ENCODE measurements around the gene ADAM12. TPM values are rescaled to one million over a fixed set of nuclear protein-coding genes. Genes with fewer than 3 reads are reported as not detected.

Gene ADAM12, protein sequence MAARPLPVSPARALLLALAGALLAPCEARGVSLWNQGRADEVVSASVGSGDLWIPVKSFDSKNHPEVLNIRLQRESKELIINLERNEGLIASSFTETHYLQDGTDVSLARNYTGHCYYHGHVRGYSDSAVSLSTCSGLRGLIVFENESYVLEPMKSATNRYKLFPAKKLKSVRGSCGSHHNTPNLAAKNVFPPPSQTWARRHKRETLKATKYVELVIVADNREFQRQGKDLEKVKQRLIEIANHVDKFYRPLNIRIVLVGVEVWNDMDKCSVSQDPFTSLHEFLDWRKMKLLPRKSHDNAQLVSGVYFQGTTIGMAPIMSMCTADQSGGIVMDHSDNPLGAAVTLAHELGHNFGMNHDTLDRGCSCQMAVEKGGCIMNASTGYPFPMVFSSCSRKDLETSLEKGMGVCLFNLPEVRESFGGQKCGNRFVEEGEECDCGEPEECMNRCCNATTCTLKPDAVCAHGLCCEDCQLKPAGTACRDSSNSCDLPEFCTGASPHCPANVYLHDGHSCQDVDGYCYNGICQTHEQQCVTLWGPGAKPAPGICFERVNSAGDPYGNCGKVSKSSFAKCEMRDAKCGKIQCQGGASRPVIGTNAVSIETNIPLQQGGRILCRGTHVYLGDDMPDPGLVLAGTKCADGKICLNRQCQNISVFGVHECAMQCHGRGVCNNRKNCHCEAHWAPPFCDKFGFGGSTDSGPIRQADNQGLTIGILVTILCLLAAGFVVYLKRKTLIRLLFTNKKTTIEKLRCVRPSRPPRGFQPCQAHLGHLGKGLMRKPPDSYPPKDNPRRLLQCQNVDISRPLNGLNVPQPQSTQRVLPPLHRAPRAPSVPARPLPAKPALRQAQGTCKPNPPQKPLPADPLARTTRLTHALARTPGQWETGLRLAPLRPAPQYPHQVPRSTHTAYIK
- 10 to 100 TPM; 13.8 to 31.7 (median 20.1) TPM for polyA plus RNA-seq (ENCODE audit: insufficient read length in 10 of 10)
- long read RNA-seq, donor 1, result 0 reads
- long read RNA-seq, donor 2, result 0 reads
- long read RNA-seq, donor 3, result 0 reads
- long read RNA-seq, donor 4, result 0 reads
- long read RNA-seq, donor 5, partial matches to known transcripts, result 0 of 1 reads
- long read RNA-seq, donor 5, other reads (novel, unspliced or antisense), result 0 of 1 reads
- long read RNA-seq, donor 6, partial matches to known transcripts, result 5 of 5 reads
- long read RNA-seq, donor 6, other reads (novel, unspliced or antisense), result 0 of 5 reads
- long read RNA-seq, donor 7, result 0 reads
- long read RNA-seq, donor 8, result 0 reads
- long read RNA-seq, donor 9, result 0 reads

DNA sequence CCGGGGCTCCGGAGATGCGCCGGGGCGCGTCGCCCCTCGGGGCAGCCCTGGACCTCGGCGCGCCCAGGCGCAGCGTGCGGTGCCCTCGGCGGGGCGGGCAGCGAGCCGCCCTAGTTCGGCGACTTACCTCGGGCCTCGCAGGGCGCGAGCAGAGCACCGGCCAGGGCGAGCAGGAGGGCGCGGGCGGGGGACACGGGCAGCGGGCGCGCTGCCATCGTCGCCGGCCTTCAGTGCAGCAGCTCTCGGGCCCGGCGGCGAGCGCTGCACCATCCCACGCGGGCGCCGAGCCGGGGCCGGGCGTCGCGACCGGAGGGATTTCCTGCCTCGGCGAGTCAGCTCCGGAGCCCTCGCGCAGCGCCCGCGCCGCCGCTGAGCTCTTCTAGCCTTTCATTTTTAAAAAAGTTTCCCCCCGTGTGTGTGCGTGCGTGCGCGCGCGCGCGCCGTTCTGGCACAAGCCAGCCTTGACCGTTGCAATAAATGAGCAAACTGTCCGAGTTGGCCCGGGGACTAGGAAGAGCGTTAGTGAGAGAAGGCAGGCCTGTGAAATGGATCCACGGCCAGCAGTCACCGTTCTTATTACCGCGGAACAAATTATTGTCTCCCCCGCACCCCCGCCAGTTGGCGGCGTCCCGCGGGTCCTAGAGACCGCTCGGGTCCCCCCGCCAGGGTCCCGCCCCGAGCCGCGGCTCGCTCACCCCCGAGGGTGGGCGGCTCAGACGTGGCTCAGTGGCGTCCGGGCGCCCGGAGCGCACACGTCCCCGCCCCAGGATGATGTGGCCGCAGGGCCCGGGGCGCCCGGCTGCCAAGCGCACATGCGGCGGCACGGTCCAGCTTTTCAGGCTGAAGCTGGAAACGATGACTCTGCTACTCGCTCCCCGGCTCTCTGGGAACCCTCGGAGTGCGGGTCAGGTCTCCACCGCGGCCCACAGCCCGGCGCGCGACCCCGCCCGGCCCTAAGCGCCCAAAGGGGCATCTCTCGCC is at the start of gene ADAM12:
Gene ADAM12 (minus strand): TSS at position 547 of the 981 bp plus-strand sequence. CDS start 332 bp downstream, at position 215.
- DNase-seq, result peak in 2 of 3 donors; percentile 80 to 91

DNA sequence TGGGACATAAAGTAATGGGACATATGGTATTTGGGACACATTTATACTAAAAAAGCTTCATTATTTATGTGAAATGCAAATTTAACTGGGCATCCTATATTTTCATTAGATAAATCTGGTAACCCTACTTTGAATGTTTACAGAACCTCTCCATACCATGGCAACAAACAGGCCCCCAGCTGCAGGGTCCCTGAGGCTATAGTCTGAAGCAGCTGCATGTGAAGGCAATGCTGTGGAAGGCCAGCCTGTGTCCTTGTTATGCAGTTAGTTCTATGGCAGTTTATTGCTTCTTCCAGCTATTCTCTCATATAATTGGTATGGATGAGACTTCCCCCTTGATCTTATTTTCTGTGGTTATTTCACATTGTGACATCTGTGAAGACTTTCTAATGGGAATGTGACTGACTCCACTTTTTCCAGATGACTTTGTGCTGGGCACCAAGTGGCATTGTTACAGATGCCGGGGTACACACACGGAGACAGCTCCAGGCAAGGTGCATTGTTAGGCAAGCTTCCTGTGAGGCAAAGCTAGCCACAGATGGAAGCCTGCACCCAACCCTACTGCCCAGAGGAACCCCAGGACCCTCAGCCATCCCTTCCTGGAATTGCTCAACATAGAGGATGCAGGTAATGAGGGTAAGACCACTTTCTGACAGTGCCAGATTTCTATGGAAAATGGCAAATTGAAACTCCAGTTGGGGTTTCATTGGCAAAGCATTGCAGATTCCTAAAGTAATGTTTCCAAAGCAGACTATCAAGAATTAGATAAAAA is 49.5 kb upstream of the ADAM12 start:
- DNase-seq, result peak in 1 of 3 donors; percentile 61

DNA sequence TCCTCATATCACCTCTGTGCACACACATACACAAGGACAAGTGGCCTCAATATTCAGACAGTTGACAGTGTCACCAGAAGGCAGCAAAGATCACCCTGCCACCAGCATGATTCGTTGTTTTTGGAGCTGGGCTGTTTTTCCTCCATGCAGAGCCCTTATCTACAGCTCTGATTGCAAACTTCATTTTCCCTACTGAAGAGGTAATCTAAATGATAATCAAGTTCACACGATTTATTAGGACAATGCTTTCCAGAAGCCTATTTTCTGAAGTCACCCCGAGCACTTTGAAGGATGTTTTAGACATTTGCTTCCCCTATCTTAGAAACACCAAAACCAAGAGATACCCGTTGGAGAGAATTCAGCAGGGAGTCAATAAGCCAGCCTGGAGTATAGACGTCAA is 46.0 kb upstream of the ADAM12 start:
- DNase-seq, result no peak

GRCh38 chr10:126433351-126433750 is 45.1 kb upstream of the ADAM12 start:
- no peak for DNase-seq

DNA sequence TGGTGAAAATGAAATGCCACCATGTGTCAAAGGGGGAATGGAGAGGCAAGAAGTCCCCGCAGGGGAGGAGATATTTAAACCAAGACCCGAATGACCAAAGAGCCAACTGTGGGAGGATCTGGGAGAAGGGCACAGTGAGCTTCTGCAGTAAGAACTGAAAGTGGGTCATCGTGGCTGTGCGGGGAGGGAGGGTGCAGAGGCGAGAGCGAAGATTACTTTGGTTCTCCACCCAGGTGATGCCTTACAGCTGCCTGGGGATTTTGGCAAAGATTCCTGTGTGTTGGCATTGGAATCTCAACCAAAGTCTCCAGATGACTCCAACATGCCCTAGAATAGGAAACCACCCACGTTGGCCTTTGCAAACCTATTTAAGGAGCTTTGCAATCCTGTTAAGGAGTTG is 44.2 kb upstream of the ADAM12 start:
- DNase-seq, result no peak

DNA sequence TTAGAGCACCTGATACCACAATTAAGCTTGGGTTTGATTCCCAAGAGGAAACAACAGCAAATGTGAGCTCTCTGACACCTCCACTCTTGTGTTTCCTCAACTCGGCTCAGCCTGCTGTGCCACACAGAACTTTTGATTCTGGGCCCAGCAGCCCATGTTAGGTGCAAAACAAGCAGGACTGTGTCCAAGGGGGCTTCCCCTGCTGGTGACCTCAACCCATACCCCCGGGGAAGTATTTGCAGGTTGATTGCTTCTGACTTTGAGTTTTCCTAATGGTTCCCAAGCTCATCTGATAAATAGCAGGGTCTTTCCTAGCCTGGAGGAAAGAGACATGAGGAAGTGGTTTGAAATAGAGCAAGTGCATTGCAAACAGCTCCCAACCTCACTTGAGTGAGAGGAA is 43.5 kb upstream of the ADAM12 start:
- DNase-seq, result no peak

GRCh38 chr10:126430512-126430911 is 42.2 kb upstream of the ADAM12 start:
- DNase-seq, result peak in 1 of 3 donors; percentile 13

GRCh38 chr10:126429275-126429674 is 41.0 kb upstream of the ADAM12 start:
- no peak for DNase-seq

DNA sequence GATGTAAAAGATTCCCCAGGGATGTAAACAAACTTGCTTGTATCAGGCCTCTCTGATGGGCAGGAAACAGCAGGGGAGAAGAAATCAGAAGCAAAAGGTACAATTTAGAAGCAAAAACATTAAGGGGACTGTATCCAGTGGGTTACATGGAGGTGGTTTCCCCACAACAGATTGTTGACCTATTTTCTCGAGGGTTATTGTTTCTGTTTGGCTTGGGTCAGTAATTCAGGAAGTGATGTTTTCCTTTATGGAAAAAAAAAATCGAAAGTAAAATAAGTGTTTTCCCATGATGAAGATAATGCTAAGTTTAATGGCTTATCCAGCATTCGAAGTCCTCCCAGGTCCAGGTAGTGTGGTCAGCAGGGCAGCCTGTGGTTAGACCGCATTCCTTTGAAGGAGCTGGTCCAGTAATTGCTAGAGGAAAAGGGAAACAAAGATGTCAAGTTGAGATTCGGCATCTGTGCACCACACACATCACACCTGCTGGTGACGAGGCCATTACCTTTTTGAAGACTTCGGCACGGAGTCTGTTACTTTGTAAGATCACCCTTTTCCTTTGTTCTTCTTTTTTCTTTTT is 37.3 kb upstream of the ADAM12 start:
- peak in 1 of 3 donors; percentile 37 for DNase-seq

- DNase-seq, result no peak
Measured at GRCh38 chr10:126425032-126425431, 36.8 kb upstream of the ADAM12 start.

GRCh38 chr10:126423732-126424491 is 35.6 kb upstream of the ADAM12 start:
- DNase-seq, result no peak

DNA sequence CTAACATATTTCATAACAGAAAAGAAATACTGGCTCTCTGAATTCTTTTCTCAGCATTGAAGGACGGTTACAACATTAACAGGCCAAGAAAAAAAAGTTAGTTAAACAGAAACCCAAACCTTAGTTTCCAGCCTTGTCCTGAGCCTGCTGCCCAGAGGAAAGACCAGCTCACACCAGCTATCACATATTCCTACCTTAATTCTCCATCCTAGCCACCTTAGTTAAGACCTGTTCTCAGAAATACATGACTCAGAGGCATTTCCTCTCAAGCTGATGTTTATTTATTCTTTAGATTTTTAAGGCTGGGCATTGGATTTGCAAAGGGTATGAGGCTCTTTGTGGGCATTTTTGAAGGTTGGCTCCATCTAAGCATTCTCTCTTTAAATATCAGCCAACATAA is 34.3 kb upstream of the ADAM12 start:
- DNase-seq, result no peak

DNA sequence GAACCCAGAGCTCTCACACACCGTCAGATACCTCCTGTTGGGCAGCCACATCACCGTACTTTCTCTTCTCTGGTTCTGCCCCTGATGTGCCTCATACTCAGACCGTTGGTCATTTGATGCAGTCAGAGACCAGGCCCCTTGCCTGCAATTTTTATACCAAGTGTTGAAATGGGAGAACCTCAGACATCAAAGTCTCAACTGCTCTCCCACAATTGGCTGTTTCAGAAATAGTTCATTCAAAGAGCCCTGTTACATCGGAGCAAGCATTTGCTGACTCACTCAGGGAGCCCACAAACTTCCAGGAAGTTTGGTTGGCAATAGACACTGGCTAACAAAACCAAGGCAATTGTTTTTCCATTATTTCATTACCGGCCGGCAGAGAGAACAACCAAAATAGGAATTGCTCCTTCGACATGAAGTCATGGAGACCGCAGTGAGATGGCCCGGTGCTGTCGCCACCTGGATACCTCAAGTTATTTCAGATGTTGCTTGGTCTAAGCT is 33.5 kb upstream of the ADAM12 start:
- DNase-seq, result peak; percentile 66 to 94 (median 78)

- DNase-seq, result peak; percentile 37 to 80 (median 72)
Measured at GRCh38 chr10:126420567-126421300, 32.5 kb upstream of the ADAM12 start.

- DNase-seq, result no peak
Measured at GRCh38 chr10:126417220-126417825, 29.0 kb upstream of the ADAM12 start.

- no peak for DNase-seq
Measured at GRCh38 chr10:126409821-126410220, 21.5 kb upstream of the ADAM12 start.

DNA sequence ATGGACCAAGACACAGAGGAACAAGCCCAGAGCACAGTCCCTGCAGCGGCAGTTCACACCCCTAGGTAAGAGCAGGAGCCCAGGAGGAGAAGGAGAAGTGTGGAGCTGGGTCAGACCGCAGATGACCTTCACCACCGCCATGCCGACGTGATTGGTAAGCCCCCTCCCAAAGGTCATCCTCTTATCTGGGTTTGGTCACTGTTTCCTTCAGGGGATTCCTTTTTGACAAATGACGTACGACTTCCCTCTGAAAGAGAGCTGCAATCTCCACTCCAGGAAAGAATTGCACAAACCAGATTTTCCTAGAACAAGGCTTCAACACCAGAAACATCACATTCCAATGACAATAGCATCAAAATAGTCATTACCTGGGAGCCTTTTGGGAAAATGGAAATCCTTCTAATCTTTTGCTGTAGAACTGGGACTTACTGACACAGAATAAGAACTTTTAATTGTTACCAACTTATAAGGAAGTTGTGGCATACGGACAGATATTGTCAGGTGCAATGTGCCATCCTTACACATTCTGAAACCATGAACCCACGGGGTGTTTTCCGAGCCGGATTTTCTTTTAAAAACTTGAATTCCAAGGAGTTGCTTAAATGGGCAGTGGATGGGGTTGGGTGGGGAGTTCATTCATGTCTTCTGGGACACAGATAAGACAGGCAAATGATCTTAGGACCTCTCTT is 20.8 kb upstream of the ADAM12 start:
- DNase-seq, result no peak

Measured in muscle of back (tissue), 13 donors.